Ishikawa (cell line): Measurements from ENCODE around the gene SPATC1L.

Source experiments
- EP300 ChIP-seq: IDR thresholded peaks from 2 replicates; pipeline ENCODE4 v1.6.1; 2012; ENCODE audit warnings: borderline replicate concordance
- MAX ChIP-seq: IDR thresholded peaks from 2 replicates; pipeline ENCODE4 v1.6.1; 2012
- RAD21 ChIP-seq: IDR thresholded peaks from 2 replicates; pipeline ENCODE4 v1.6.1; 2012; ENCODE audit warnings: low read depth
- TAF1 ChIP-seq: IDR thresholded peaks from 2 replicates; pipeline ENCODE4 v1.6.1; 2012; ENCODE audit warnings: low read depth, mild to moderate bottlenecking

- TF ChIP-seq RAD21 (no peak), MAX (no peak), EP300 (no peak), TAF1 (no peak)
Measured at GRCh38 chr21:46122758-46123683, 61.2 kb downstream of the SPATC1L start.
